Endometrial microvascular endothelial cells (primary cell): Measurements from ENCODE around the gene RBM15. TPM values are rescaled to one million over a fixed set of nuclear protein-coding genes. Genes with fewer than 3 reads are reported as not detected.

ENCODE experiments used
- in situ Hi-C: cut with HindIII; loops from 2 replicates; pipeline ENCODE4 v1.10.0; 2017; ENCODE audit warnings: low sequenced_read_pairs, low pct_unique_long_range_greater_than_20kb; ENCODE audit errors: inconsistent ontology term
- total RNA-seq: library from RNA; depleted of rRNA; stranded (reverse); fragments of >200 nt; gene quantifications from one replicate; pipeline ENCODE4 v1.2.3, GENCODE V29; 2015; ENCODE audit errors: inconsistent ontology term

Gene RBM15
- total RNA-seq, 1 donor from 2014 or later, result 28.7 TPM

DNA sequence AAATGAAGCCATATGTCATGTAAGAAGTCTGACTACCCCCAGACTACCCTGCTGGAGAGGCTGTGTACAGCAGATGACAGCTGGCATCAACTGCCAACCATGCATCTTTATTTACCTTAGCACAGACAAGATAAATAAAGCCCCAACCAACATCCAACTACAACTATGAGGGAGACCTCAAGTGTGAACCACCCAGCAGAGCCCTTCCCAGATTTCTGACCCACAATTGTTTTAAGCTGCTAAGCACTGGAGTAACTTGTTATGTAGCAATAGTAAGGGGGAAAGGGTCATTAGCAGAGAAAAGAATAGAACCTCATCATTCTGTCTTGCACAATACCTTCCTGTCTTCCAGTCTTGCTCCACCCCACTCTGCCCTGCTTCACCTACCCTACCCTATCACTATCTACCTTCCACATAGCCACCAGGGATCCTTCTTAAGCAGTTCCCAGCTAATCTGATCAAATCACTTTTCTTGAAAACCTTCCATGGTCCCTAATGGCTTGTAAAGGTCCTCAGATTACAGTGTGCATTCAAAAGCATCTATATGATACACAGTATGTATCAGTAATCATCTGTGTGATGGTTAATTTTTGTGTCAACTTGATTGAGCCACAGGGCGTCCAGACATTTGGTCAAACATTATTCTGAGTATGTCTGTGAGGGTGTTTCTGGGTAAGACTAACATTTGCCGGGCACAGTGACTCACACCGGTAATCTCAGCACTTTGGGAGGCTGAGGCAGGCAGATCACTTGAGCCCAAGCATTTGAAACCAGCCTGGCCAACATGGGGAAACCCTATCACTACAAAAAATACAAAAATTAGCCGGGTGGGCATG, 19.6 kb upstream of the RBM15 start:
- in situ Hi-C loops, result no loop called here

DNA sequence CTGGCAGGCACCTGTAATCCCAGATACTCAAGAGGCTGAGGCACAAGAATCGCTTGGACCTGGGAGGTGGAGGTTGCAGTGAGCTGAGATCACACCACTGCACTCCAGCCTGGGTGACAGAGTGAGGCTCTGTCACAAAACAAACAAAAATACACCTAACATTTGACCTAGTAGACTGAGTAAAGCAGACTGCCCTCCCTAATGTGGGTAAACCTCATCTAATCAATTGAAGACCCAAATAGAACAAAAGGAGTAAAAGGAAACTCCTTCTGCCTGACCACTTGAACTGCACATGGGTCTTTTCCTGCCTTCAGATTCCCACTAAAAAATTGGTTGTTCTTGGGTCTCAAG, 19.0 kb upstream of the RBM15 start:
- in situ Hi-C loops, result no loop called here

DNA sequence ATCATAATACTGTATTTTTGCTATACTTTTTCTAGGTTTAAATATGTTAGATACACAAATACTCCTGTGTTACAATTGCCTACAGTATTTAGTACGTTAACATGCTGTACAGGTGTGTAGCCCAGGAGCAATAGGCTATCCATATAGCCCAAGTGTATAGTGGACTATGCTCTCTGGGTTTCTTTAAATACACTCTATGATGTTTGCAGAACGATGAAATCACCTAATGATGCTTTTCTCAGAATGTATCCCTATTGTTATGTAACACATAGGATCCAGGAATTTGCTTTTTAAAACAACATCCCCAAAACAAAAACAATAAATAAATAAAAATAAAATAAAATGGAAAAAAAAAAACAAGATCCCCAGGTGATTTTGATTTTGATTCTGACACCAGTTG, 18.1 kb upstream of the RBM15 start:
- in situ Hi-C loops, result no loop called here

DNA sequence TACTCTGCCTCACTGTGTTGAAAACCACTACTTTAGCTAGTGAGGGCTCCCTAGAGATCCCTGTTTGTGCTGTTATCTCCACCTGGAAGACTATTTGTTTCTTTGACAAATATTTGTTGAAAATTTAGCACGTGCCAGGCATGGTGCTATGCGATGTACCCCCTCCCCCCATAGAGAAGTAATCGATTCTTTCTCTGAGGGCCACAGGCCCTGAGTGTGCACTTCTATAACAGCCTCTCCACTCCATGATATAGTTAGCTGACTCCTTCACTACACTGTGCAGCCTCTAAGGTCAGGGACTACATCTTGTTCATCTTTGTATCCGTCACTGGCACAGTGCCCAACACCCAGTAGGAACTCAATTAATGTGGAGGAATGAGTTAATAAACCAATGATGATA, 17.3 kb upstream of the RBM15 start:
- in situ Hi-C loops, result no loop called here

DNA sequence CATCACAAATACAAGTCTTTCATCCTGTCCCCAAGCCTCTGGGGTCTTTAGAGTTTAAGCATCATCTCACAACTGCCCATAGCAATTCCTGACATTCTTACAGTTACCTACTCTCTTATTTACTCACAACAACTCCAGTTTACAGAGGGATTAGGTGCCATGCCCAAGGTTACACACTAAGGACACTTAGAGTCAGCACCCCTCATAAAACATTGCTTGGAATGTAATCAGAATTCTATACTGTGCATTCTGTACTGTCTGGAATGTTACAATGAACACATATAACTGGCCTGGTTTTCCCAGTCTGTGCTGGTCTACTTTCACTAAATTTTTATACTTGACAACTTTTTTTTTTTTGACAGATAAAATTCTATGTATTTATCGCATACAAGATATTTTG, 14.5 kb upstream of the RBM15 start:
- in situ Hi-C loops, result no loop called here

DNA sequence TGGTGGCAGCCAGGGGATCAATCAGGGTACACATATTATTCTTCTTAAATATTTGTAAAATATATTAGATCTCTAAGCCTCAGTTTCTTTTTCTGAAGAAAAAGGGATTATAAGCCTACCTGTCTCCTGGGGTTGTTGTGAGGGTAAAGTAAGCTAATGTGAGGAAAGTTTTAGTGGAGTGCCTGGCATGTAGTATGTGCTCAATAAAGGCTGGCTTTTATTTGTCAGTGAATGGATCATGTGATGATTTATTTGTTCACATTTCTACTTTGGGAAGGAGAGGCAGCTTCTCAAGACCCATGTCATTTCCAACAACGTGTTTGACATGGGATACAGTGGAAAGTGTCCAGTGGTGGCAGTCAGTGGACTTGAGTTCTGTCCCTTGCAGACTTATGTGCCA, 12.4 kb upstream of the RBM15 start:
- in situ Hi-C loops, result no loop called here

DNA sequence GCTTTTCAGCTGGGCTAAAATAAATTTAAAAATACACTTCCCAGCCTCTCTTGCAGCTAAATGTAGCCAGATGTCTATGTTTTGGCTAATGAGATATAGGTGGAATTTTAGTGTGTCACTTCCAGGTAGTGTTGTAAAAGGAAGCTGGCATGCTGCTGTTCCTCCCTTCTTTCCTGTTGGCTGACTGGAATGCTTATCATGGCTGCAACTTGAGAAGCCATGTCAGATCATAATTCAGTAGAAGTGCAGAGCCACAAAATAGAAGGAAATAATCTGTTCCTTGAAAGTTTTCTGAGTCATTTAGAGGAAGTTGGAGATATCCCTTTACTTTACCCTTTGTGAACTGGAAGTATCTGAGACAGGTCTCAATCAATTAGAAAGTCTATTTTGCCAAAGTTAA, 10.9 kb upstream of the RBM15 start:
- in situ Hi-C loops, result no loop called here

DNA sequence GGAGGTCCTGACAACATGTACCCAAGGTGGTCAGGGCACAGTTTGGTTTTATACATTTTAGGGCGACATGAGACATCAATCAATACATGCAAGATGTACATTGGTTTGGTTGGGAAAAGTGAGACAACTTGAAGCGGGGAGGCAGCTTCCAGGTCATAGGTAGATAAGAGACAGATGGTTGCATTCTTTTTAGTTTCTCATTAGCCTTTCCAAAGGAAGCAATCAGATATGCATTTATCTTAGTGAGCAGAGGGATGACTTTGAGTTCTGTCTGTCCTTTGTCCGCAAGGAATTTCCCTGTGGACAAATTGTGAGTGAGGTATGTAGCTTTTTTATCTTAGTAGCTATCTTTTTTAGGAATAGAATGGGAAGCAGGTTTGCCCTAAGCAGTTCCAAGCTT, 10.5 kb upstream of the RBM15 start:
- in situ Hi-C loops, result no loop called here

DNA sequence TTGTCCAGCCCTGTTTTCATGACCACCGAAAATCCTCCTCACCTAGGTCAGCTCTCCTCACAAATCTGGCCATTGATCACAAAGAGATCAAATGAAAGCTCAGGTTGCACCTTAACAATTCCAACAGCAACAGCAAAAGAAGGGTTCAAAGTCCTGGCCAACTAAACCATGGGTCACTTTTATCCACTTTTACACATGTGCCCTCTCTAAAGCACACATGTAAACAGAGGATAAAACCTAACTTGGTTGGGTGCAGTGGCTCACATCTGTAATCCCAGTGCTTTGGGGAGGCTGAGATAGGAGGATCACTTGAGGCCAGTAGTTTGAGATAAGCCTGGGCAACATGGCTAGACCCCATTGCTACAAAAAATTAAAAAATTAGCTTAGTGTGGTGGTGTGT, 3.9 kb upstream of the RBM15 start:
- in situ Hi-C loops, result no loop called here

DNA sequence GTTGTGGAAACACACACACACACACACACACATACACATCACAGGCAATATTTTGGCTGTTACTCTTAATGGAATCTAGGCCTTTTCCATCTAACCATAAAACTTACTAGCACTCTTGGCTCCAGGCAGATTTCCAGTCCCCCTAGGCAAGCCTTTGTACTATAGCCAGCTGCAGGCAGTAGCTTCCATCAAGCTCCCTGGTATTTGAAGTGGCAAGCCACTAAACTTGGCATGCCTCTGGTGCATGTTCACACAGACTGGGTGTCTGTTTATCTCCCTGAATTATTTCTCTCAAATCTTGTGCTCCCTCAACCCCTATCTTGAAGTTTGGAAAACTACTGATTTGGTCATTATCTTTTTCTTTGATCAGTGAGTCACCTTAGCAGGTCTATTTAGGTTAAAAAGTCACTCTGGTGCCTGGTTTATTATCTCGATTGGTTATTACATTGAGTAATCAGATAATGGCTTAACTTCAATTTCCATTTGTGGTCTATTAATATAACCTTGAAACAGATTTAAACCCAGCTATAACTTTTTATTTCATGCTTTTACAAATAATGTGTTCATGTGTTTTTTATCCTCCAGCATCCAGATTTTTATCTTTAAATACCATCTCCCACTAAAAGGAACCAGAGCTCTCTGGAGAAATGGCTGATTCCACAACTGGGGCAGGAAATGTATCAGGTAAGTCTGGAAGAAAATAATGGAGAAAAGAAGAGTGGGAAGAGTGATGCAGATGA, 2.7 kb upstream of the RBM15 start:
- in situ Hi-C loops, result no loop called here

DNA sequence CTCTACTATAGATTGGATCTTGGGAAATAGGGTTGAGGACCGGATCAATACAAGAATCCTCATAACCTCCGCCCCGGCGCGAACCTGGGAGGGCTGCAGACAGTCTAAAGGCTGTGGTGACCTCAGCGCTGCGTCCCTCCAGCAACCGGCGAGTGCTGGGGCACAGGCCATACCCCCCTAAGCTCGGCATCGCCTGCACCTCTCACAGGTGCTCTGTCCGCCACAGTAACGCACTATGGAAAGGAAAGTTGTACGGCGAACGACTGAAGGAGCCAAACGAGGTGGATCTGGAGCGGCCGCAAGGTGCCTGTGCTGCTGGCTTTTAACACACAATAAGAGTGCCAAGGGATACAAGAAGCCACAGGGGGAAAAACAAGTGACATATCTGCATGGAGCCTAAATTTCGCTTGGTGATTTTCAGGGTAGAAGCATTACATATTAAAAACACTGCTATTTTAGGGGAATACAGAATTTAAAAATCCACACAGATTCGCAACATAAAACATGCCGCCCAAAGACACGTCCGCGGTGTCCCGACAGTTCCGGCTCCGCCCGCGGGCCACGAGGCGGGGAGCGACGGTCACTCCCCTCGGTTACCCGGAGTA, 1.4 kb upstream of the RBM15 start:
- in situ Hi-C loops, result no loop called here

DNA sequence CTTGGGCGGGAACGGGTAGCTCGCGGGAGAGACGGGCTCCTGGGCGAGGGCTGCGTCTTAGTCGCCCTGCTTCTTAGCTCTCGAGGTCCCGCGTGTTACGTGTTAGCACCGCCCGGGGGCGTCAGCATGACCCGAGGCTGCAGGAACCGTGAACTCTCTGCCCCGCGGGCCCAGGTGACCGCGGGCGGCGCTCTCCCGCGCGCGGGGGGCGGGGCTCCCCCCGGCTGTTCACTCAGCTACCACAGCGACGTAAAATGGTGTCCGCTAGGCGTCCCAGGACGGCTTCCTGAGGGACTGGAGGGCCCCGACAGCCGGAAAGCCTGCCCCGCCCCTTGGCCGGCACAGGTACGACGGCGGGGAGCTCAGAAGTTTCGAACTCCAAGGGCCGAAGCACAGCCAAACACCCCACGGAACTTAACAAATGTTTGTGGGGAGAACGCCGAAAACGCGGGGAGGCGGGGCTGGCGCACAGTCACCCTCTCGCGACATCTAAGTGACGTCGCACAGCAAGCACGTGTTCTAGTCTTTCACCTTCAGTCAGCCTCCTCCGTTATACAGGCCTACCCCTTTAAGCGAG, 780 bp upstream of the RBM15 start:
- in situ Hi-C loops, result no loop called here

DNA sequence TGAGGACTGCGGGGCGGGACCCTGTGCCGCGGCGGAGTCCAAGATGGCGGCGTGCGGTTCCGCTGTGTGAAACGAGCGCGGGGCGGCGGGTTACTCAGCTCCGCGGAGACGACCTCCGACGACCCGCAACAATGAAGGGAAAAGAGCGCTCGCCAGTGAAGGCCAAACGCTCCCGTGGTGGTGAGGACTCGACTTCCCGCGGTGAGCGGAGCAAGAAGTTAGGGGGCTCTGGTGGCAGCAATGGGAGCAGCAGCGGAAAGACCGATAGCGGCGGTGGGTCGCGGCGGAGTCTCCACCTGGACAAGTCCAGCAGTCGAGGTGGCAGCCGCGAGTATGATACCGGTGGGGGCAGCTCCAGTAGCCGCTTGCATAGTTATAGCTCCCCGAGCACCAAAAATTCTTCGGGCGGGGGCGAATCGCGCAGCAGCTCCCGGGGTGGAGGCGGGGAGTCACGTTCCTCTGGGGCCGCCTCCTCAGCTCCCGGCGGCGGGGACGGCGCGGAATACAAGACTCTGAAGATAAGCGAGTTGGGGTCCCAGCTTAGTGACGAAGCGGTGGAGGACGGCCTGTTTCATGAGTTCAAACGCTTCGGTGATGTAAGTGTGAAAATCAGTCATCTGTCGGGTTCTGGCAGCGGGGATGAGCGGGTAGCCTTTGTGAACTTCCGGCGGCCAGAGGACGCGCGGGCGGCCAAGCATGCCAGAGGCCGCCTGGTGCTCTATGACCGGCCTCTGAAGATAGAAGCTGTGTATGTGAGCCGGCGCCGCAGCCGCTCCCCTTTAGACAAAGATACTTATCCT, 430 bp downstream of the RBM15 start:
- in situ Hi-C loops, result no loop called here

DNA sequence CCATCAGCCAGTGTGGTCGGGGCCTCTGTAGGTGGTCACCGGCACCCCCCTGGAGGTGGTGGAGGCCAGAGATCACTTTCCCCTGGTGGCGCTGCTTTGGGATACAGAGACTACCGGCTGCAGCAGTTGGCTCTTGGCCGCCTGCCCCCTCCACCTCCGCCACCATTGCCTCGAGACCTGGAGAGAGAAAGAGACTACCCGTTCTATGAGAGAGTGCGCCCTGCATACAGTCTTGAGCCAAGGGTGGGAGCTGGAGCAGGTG, 961 bp downstream of the RBM15 start:
- in situ Hi-C loops, result no loop called here

DNA sequence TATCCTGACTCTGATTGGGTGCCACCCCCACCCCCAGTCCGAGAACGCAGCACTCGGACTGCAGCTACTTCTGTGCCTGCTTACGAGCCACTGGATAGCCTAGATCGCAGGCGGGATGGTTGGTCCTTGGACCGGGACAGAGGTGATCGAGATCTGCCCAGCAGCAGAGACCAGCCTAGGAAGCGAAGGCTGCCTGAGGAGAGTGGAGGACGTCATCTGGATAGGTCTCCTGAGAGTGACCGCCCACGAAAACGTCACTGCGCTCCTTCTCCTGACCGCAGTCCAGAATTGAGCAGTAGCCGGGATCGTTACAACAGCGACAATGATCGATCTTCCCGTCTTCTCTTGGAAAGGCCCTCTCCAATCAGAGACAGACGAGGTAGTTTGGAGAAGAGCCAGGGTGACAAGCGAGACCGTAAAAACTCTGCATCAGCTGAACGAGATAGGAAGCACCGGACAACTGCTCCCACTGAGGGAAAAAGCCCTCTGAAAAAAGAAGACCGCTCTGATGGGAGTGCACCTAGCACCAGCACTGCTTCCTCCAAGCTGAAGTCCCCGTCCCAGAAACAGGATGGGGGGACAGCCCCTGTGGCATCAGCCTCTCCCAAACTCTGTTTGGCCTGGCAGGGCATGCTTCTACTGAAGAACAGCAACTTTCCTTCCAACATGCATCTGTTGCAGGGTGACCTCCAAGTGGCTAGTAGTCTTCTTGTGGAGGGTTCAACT, 2.1 kb downstream of the RBM15 start:
- in situ Hi-C loops, result no loop called here

DNA sequence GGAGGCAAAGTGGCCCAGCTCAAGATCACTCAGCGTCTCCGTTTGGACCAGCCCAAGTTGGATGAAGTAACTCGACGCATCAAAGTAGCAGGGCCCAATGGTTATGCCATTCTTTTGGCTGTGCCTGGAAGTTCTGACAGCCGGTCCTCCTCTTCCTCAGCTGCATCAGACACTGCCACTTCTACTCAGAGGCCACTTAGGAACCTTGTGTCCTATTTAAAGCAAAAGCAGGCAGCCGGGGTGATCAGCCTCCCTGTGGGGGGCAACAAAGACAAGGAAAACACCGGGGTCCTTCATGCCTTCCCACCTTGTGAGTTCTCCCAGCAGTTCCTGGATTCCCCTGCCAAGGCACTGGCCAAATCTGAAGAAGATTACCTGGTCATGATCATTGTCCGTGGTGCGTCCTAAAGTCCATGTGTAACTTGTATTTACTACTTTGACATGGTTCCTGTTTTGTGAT, 2.7 kb downstream of the RBM15 start:
- in situ Hi-C loops, result no loop called here

DNA sequence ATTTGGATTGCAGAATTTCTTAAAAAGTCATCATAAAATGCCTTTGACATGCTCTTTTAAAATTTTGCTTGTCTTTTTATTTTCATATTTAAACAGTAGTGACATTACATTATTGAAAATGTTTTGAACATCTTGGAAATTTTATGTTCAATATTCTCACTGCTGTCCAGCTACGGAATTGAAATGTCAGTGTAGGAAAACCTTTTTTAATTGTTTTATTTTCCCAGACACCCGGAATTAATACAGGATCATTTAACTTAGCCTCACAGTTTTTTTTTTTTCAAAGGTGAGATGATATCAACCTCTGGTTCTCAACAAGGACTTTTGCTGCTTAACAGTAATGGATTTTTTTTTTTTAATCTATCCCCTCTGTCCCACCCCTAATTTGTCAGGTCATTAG, 4.1 kb downstream of the RBM15 start:
- in situ Hi-C loops, result no loop called here

DNA sequence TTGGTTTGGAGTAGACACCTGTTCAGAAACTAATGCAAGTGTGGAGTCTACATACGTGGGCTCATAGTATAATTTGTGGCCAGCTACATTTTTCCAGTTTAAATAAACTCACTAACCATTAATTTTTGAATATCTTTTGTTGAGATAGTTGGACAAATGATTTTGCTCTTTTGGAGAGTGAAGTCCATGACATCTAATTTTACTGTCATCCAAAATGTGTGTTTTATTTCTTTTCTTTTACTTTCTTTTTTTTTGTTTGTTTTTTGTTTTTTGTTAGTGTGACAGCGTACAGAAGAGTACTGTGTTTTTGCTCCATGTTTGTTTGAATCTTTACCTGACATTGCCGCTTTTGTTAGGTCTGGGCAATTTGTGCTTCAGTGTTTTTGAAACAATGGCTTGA, 5.0 kb downstream of the RBM15 start:
- in situ Hi-C loops, result no loop called here

DNA sequence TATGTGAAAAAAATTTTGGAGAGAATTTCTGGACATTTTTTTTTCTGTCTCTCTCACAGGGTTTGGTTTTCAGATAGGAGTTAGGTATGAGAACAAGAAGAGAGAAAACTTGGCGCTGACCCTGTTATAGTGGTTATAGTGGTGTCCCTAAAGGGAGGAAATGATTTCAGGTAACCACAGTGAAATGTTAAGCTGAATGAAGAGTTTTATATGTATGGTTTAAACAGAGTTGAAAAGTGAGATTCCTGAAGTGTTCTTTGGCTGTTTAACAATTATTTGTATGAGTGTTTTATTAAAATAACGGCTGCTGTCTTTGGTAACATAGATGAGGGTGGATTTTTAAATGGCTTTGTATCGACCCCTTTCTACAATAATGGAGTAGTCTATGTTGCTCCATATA, 6.3 kb downstream of the RBM15 start:
- in situ Hi-C loops, result no loop called here
